Progenitor cell of endocrine pancreas (in vitro differentiated cells): Measurements from ENCODE around the gene UBALD2. TPM values are rescaled to one million over a fixed set of nuclear protein-coding genes. Genes with fewer than 3 reads are reported as not detected.

Experiments used
- DNase-seq: peaks from one replicate; pipeline ENCODE4 v3.0.0; 2021; ENCODE audit warnings: low spot score; ENCODE audit not compliant: unreplicated experiment
- H3K27ac Mint-ChIP-seq: 2 replicates; pipeline ENCODE4 v1.8.0; 2021; ENCODE audit warnings: mild to moderate bottlenecking, moderate library complexity, mixed read lengths
- H3K27me3 Mint-ChIP-seq: 2 replicates; pipeline ENCODE4 v1.8.0; 2021; ENCODE audit warnings: mixed read lengths
- H3K36me3 Mint-ChIP-seq: 2 replicates; pipeline ENCODE4 v1.8.0; 2022; ENCODE audit warnings: mixed read lengths; ENCODE audit not compliant: insufficient read depth
- H3K4me1 Mint-ChIP-seq: 2 replicates; pipeline ENCODE4 v1.8.0; 2021; ENCODE audit warnings: low read depth, mixed read lengths
- H3K4me3 Mint-ChIP-seq: 2 replicates; pipeline ENCODE4 v1.8.0; 2021; ENCODE audit warnings: low read depth, mild to moderate bottlenecking, moderate library complexity, mixed read lengths
- H3K9me3 Mint-ChIP-seq: 2 replicates; pipeline ENCODE4 v1.8.0; 2021; ENCODE audit warnings: low read depth, mixed read lengths
- CTCF ChIP-seq: fragments of 200-600 bp; sonication (generic); IDR thresholded peaks from one replicate; pipeline ENCODE4 v1.5.0; 2021; ENCODE audit warnings: antibody characterized with exemption, mild to moderate bottlenecking; ENCODE audit not compliant: unreplicated experiment
- total RNA-seq: library from RNA; stranded (reverse); gene quantifications from 2 replicates; pipeline ENCODE4 v1.2.1, GENCODE V29; 2021

Gene UBALD2
- total RNA-seq, 1 donor from 2014 or later = 36.3 TPM

DNA sequence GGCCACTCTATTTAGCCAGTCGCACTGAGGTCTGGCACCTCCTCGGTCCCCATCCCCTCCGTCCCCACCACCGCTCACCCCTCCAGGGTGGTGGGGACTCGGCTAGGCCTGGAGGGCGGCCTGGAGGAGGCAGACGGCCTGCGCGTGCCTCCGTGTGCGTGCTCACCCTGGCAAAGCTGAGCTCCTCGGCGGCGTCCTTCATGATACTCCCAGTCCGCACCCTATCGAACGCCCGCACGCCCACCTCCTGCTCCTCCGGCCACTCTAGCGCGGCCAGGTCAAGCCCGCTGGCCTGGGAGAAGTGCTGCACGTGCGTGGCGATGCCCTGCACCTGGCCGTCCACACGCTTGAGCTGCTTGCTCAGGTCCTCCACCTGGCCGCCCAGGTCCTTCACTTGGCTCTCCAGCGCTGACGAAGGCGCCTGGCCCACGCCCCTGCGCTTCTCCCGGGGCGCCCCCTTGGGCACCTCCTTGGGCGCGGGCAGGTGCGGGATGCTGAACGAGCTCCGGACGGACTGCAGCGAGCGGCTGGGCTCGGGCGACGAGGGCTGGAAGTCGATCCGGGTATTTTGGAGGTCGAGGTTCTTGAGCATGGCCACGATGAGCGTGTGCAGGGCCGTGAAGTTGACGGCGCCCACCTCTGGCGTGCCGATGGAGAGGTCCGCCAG, 42.3 kb downstream of the UBALD2 start:
- Mint-ChIP-seq H3K4me1 (no peaks in the 10 kb centered on the region), H3K36me3 (peaks cover 18% of the 10 kb centered on the region), H3K9me3 (no peaks in the 10 kb centered on the region), H3K27ac (no peak overlapping the region), H3K27me3 (no peaks in the 10 kb centered on the region), H3K4me3 (no peak overlapping the region)
- TF ChIP-seq CTCF = no peak
- DNase-seq = no peak

DNA sequence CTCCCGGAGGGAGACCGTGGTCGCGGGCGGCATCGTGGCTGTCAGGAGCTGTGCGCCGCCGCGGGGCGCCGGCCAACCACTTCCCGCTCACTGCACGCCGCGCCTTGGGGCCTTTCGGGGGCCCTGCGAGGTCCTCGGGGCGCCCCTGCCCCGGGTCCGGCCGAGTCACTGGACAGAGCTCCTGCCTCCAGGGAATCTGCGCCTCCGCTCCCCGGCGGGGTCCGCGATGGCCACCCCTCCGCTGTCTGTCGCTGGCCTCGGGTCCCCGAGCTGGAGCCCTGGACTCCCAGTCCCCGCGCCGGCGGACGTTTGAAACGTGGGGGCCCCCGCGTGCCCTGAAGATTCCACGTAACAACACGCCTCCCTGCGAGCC, 42.8 kb downstream of the UBALD2 start, which contains the start of gene QRICH2:
Gene QRICH2 (minus strand): TSS at position 311 of the 373 bp plus-strand sequence. CDS start 278 bp downstream, at position 33.
- Mint-ChIP-seq H3K27ac (no peak within 1 kb of the TSS), H3K9me3 (no peaks in the 10 kb centered on the region), H3K4me1 (no peaks in the 10 kb centered on the region), H3K27me3 (no peaks in the 10 kb centered on the region), H3K4me3 (no peak within 1 kb of the TSS), H3K36me3 (peaks cover 22% of the 10 kb centered on the region)
- TF ChIP-seq CTCF = no peak
- DNase-seq = no peak

- Mint-ChIP-seq H3K27me3 (no peaks in the 10 kb centered on the region), H3K4me3 (no peak overlapping the region), H3K36me3 (peaks cover 29% of the 10 kb centered on the region), H3K4me1 (no peaks in the 10 kb centered on the region), H3K27ac (no peak overlapping the region), H3K9me3 (no peaks in the 10 kb centered on the region)
- DNase-seq = no peak
- no peak for TF ChIP-seq CTCF
Measured at GRCh38 chr17:76309461-76309860, 44.3 kb downstream of the UBALD2 start.

DNA sequence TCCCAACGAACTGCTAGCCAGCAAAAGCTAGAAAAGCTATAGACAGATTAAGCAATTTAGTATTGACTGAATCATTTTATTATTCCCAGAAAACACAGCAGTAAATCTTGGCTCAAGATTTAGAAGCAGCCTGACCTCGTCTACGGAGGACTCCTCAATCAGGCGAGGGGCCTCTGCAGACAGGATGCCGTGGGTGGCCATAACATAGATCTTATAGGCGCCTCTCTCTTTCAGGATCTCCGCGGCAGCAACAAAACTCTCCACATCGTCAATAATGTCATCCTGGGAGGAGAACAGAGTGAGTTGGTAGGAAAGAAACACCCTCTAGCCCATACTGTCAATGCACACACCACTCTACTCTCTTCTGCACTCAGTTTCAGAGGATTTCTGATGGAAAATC, 47.6 kb downstream of the UBALD2 start:
- Mint-ChIP-seq H3K36me3 (peaks cover 34% of the 10 kb centered on the region), H3K4me1 (peaks cover 8% of the 10 kb centered on the region), H3K9me3 (no peaks in the 10 kb centered on the region), H3K4me3 (no peak overlapping the region), H3K27me3 (no peaks in the 10 kb centered on the region), H3K27ac (no peak overlapping the region)
- TF ChIP-seq CTCF = no peak
- DNase-seq = no peak

DNA sequence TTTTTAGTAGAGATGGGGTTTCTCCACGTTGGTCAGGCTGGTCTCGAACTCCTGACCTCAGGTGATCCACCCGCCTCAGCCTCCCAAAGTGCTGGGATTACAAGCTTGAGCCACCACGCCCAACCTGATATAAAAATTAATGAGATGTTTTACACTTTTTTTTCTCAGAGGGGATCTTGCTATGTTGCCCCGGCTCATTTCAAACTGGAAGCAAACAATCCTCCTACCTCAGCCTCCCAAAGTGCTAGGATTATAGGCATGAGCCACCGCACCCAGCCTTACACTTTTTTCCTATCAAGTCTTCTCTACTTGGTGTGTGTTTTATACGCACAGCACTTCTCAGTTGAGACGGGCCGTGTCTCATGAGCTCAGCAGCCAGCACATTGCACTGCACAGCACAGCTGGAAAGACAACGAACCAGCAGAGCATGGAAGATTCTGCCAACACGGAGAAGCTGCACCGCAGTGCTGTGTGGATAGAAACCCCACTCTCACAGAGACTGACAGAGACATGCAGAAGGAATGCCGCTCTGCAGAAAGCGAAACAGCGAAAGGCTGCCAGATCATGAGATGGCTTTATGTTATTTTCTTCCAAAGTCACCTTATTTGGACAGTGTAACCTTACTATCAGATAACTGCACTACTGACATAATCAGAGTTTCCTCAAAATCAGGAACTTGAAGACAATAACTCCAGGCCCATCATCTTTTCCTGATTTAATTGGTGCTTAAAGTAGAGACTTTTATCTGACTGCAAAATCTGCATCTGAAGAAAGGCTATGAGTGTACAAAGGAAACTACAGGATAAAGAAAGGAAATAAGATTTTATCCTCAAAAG, 49.5 kb downstream of the UBALD2 start:
- peaks cover 8% of the 10 kb centered on the region for H3K4me1 Mint-ChIP-seq
- H3K27ac Mint-ChIP-seq = peak overlapping the region; percentile 50

More for the DNA sequence above, 49.5 kb downstream of the UBALD2 start:
- no peak overlapping the region for H3K4me3 Mint-ChIP-seq
- no peak for TF ChIP-seq CTCF
- H3K27me3 Mint-ChIP-seq = no peaks in the 10 kb centered on the region
- no peaks in the 10 kb centered on the region for H3K9me3 Mint-ChIP-seq
- no peak for DNase-seq
- H3K36me3 Mint-ChIP-seq = peaks cover 29% of the 10 kb centered on the region
